RWPE2 (cell line): ENCODE results near the gene ARL3.

Experiments used
- ATAC-seq: fragments of 200-7000 bp; cut with Tn5 transposase; 3 replicates; pipeline ENCODE4 v1.9.1; 2021; ENCODE audit warnings: low read depth
- DNase-seq: peaks from one replicate; pipeline ENCODE4 v3.0.0-alpha.2; 2020; ENCODE audit warnings: low spot score
- H3K27ac ChIP-seq: fragments of 450-650 bp; 2 replicates; pipeline ENCODE4 v1.5.1; 2017; ENCODE audit warnings: mild to moderate bottlenecking; ENCODE audit not compliant: poor library complexity, severe bottlenecking
- H3K27me3 ChIP-seq: fragments of 250-450 bp; sonication (Bioruptor Pico); 2 replicates; pipeline ENCODE4 v1.5.1; 2021; ENCODE audit warnings: mild to moderate bottlenecking, moderate library complexity; ENCODE audit not compliant: insufficient read depth, poor library complexity, severe bottlenecking
- H3K36me3 ChIP-seq: fragments of 250-450 bp; sonication (Bioruptor Pico); 2 replicates; pipeline ENCODE4 v1.5.1; 2020; ENCODE audit warnings: low read depth, mild to moderate bottlenecking, moderate library complexity
- H3K4me1 ChIP-seq: fragments of 250-450 bp; sonication (Bioruptor Pico); 2 replicates; pipeline ENCODE4 v1.5.1; 2021; ENCODE audit warnings: mild to moderate bottlenecking, moderate library complexity; ENCODE audit not compliant: insufficient read depth, poor library complexity, severe bottlenecking
- H3K4me3 ChIP-seq: fragments of 250-450 bp; sonication (Bioruptor Pico); 2 replicates; pipeline ENCODE4 v1.5.1; 2021; ENCODE audit warnings: mild to moderate bottlenecking, moderate library complexity; ENCODE audit not compliant: severe bottlenecking
- H3K9me3 ChIP-seq: fragments of 250-450 bp; sonication (Bioruptor Pico); 2 replicates; pipeline ENCODE4 v1.5.1; 2021; ENCODE audit warnings: mild to moderate bottlenecking, moderate library complexity; ENCODE audit not compliant: severe bottlenecking
- TF ChIP-seq, protein P1 (sequence below): fragments of 450-650 bp; IDR thresholded peaks from one replicate; pipeline ENCODE4 v1.5.1; 2017; ENCODE audit warnings: mild to moderate bottlenecking, moderate library complexity; ENCODE audit not compliant: poor library complexity, severe bottlenecking

ARL3 gene

DNA sequence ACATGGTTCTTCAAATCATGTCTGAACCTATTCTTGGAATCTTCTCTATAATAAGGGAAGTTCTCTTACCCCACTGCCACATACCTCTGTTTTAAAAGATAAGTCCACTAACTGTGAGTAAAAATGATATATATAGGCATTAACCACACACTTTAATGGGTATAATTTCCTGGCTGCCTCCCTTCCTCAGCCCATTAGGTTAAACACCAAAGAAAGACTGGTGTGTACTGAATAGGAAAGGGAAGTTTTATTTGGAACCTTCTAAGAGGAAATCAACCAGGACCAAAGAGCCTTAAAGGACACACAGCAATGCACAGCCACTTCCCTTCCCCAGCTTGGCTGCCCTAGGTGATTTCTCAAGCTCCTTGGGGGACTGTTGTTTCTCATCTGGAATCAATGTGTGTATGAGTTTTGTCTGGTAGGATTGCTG, 24.5 kb upstream of the ARL3 start:
- no peaks in the 10 kb centered on the region for H3K36me3 ChIP-seq
- TF ChIP-seq, protein P1, sequence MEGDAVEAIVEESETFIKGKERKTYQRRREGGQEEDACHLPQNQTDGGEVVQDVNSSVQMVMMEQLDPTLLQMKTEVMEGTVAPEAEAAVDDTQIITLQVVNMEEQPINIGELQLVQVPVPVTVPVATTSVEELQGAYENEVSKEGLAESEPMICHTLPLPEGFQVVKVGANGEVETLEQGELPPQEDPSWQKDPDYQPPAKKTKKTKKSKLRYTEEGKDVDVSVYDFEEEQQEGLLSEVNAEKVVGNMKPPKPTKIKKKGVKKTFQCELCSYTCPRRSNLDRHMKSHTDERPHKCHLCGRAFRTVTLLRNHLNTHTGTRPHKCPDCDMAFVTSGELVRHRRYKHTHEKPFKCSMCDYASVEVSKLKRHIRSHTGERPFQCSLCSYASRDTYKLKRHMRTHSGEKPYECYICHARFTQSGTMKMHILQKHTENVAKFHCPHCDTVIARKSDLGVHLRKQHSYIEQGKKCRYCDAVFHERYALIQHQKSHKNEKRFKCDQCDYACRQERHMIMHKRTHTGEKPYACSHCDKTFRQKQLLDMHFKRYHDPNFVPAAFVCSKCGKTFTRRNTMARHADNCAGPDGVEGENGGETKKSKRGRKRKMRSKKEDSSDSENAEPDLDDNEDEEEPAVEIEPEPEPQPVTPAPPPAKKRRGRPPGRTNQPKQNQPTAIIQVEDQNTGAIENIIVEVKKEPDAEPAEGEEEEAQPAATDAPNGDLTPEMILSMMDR, result no peak
- H3K27ac ChIP-seq, result no peak overlapping the region
- no peaks in the 10 kb centered on the region for H3K27me3 ChIP-seq
- no peak overlapping the region for H3K4me3 ChIP-seq
- ATAC-seq, result no peak
- H3K9me3 ChIP-seq, result no peaks in the 10 kb centered on the region
- no peak for DNase-seq
- peaks cover 6% of the 10 kb centered on the region for H3K4me1 ChIP-seq

GRCh38 chr10:102735065-102735562, 20.9 kb upstream of the ARL3 start:
- ATAC-seq, result no peak; the same call in 2 of the 3 replicates
- DNase-seq, result no peak
- TF ChIP-seq, protein P1, result no peak
- Histone ChIP-seq H3K4me1 (no peaks in the 10 kb centered on the region), H3K27me3 (no peaks in the 10 kb centered on the region), H3K36me3 (peaks cover 6% of the 10 kb centered on the region), H3K9me3 (no peaks in the 10 kb centered on the region), H3K4me3 (no peak overlapping the region), H3K27ac (no peak overlapping the region)

DNA sequence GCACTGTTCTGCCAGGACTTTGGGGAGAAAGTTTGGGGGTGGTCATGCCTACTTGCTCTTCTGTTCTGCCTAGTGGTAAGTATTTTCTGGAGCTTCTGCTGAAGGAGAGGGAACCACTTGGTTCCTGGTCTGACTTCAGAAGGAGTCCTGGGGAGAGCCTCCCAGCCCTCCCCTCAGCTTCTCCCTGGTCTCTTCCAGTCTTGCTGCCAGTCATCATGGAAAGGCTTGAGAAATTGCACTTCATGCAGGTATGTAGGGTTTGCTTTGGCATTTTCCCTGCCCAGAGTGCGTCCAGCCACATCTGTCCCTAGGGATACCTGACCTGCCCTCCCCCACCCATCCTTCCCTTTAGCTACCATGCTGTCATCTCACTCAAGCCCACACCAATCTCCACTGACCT, 18.5 kb upstream of the ARL3 start:
- no peak overlapping the region for H3K4me3 ChIP-seq
- no peaks in the 10 kb centered on the region for H3K27me3 ChIP-seq
- H3K27ac ChIP-seq, result no peak overlapping the region
- no peak for DNase-seq
- no peaks in the 10 kb centered on the region for H3K9me3 ChIP-seq
- H3K36me3 ChIP-seq, result peaks cover 29% of the 10 kb centered on the region
- TF ChIP-seq, protein P1, result no peak
- no peak for ATAC-seq
- no peaks in the 10 kb centered on the region for H3K4me1 ChIP-seq

DNA sequence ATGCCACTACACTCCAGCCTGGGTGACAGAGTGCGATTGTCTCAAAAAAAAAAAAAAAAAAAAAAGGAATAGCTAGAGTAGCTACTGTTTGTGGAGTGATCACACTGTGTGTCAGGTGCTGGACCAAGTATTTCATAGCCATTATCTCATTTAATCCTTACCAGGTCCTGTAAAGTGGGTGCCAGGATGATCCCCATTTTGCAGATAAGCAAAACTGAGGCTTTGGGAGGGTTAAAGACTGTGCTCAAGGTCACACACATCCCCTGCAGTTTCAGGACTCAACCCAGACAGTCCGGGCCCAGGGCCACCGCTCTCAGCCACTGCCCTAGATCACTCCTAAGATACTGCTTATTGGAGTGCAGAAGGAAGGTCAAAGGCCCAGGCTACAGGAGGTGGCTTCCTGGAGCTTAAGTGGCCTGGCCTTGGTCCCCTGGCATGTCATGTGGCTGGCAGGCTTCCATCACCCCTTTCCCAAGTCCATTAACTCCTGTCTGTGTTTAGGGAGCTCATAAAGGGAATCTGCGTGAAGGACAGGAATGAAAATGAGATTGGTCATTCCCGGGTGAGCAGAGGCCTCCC, 17.1 kb upstream of the ARL3 start:
- peaks cover 41% of the 10 kb centered on the region for H3K36me3 ChIP-seq
- H3K9me3 ChIP-seq, result no peaks in the 10 kb centered on the region
- TF ChIP-seq, protein P1, result no peak
- no peak overlapping the region for H3K27ac ChIP-seq
- ATAC-seq (no peak), DNase-seq (no peak)
- H3K4me3 ChIP-seq, result no peak overlapping the region
- no peaks in the 10 kb centered on the region for H3K27me3 ChIP-seq
- H3K4me1 ChIP-seq, result no peaks in the 10 kb centered on the region
